GM23338 (cell line): Measurements from ENCODE around the gene WBP11.

ENCODE experiments used
- CREB1 ChIP-seq: fragments of 250-450 bp; sonication (Bioruptor Pico); IDR thresholded peaks from 2 replicates; pipeline ENCODE4 v1.5.0; 2020; ENCODE audit warnings: low read depth, mild to moderate bottlenecking, moderate library complexity
- CTCF ChIP-seq, 2 experiments: fragments of 200-600 bp in 1 of 2; sonication (generic) in 1 of 2; conservative IDR thresholded peaks; 2 replicates each; pipeline versions ENCODE4 v1.5.1 to v1.6.1; 2016 to 2017; ENCODE audit warnings: antibody characterized with exemption in 2 of 2, low read depth in 2 of 2, mild to moderate bottlenecking in 2 of 2, moderate library complexity in 1 of 2
- ETS1 ChIP-seq: IDR thresholded peaks from 2 replicates; pipeline ENCODE4 v1.6.1; 2016; ENCODE audit warnings: antibody characterized with exemption
- EZH2 ChIP-seq: fragments of 200-600 bp; sonication (generic); IDR thresholded peaks from one replicate; pipeline ENCODE4 v1.8.0; 2017; ENCODE audit warnings: antibody characterized with exemption, mild to moderate bottlenecking, low read depth; ENCODE audit not compliant: unreplicated experiment
- JUNB ChIP-seq: IDR thresholded peaks from one replicate; pipeline ENCODE4 v1.6.1; 2016; ENCODE audit warnings: antibody characterized with exemption; ENCODE audit not compliant: unreplicated experiment
- NANOG ChIP-seq: IDR thresholded peaks from 2 replicates; pipeline ENCODE4 v1.6.1; 2016; ENCODE audit warnings: antibody characterized with exemption, borderline replicate concordance
- POLR2AphosphoS5 ChIP-seq: IDR thresholded peaks from 2 replicates; pipeline ENCODE4 v1.6.1; 2016; ENCODE audit warnings: antibody characterized with exemption, low read depth
- REST ChIP-seq: IDR thresholded peaks from one replicate; pipeline ENCODE4 v1.6.1; 2018; ENCODE audit warnings: antibody characterized with exemption; ENCODE audit not compliant: unreplicated experiment
- ZNF114 ChIP-seq: fragments of 250-450 bp; sonication (Bioruptor Pico); IDR thresholded peaks from 2 replicates; pipeline ENCODE4 v1.5.0; 2020; ENCODE audit warnings: mild to moderate bottlenecking, moderate library complexity

- TF ChIP-seq EZH2 (no peak), CTCF (conservative IDR thresholded peaks at IDR 0.05; ENCODE audit: low read depth in 2 of 2) (no peak), POLR2AphosphoS5 (no peak), ETS1 (no peak), REST (no peak), NANOG (no peak), ZNF114 (CRISPR knock-in tag) (no peak), JUNB (no peak), CREB1 (CRISPR knock-in tag) (no peak)
Measured at GRCh38 chr12:14810167-14810952, 7.1 kb upstream of the WBP11 start.
